RWPE1 (cell line): ENCODE data around the gene MRPL3.
"Not testable (repeated sequence)": the region's sequence is repeated elsewhere in the genome, so short reads cannot be mapped to it uniquely, and the experiment has no call there.

Experiments used
- CTCF ChIA-PET: fragments of 350-600 bp; sonication (Branson Sonifier 250); formaldehyde crosslinking; extraction: SDS; loops from one replicate; lab custom pipeline; 2021; lab: Yijun Ruan, JAX
- POLR2A ChIA-PET: fragments of 400-600 bp; formaldehyde crosslinking; extraction: SDS; loops from one replicate; lab custom pipeline; 2020; ENCODE audit warnings: antibody characterized with exemption; ENCODE audit not compliant: low non-redundant PET; lab: Yijun Ruan, JAX
- DNase-seq: peaks from one replicate; pipeline ENCODE4 v3.0.0; 2012; ENCODE audit warnings: low spot score
- H3K27ac ChIP-seq: fragments of 450-650 bp; 2 replicates; pipeline ENCODE4 v1.5.1; 2017
- CTCF ChIP-seq: fragments of 450-650 bp; conservative IDR thresholded peaks from 2 replicates; pipeline ENCODE4 v1.5.1; 2017; ENCODE audit warnings: low read depth, mild to moderate bottlenecking

Gene MRPL3

GRCh38 chr3:131491084-131491483, 11.7 kb downstream of the MRPL3 start:
- TF ChIP-seq CTCF = no peak
- no peak overlapping the region for H3K27ac ChIP-seq
- no peak for DNase-seq
- ChIA-PET POLR2A (no interaction called here), CTCF (interaction anchor here (0.7 kb wide), 1 partner anchor 170 kb away, joined by 3 read pairs; no protein-coding TSS in a partner anchor)

- CTCF ChIA-PET, H3K27ac ChIP-seq, DNase-seq, POLR2A ChIA-PET: not testable (repeated sequence)
These were observed 16.2 kb downstream of the MRPL3 start for GRCh38 chr3:131486545-131486944.

DNA sequence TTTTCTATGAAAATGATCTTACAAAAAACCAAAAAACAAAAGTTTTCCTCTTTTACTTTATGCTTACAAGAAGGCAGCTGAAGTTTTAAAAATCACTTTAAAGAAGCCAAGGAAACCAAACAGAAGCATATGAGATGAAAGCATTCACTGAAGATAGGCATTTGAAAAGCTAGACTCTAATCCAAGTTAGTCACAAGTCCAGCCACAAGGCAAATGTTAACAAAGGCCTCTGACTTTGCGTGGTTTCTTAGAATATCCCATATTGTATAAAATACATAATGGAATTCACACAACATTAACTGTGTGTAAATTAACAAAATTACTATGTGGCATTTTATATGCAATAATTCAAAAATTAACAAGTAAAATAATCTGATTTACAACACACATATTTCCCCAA, 17.7 kb downstream of the MRPL3 start:
- DNase-seq = no peak
- TF ChIP-seq CTCF = no peak
- ChIA-PET CTCF (no interaction called here), POLR2A (no interaction called here)
- no peak overlapping the region for H3K27ac ChIP-seq

- POLR2A ChIA-PET = no interaction called here
- no peak overlapping the region for H3K27ac ChIP-seq
- TF ChIP-seq CTCF = no peak
- CTCF ChIA-PET = no interaction called here
- DNase-seq = no peak
These were observed 18.2 kb downstream of the MRPL3 start for GRCh38 chr3:131484496-131485111.

DNA sequence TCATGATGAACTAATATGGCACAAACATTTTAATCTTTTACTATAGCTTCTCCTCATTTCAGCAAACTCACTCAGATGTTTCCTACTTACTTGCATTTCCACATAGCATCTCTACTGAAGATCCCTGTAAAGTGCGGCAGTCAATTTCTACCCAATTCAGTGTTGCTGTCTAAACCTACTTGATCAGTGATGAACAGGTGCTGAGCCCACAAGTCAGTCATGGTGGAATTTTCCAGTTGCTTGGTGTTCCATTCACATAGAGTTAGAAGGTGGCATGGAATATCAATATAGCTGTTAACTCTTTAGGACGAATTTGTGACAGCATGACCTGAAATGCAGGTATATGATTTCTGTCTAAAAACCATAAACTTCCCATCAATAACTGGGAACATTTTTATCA, 22.7 kb downstream of the MRPL3 start:
- ChIA-PET POLR2A (no interaction called here), CTCF (no interaction called here)
- no peak for TF ChIP-seq CTCF
- DNase-seq = no peak
- H3K27ac ChIP-seq = no peak overlapping the region

DNA sequence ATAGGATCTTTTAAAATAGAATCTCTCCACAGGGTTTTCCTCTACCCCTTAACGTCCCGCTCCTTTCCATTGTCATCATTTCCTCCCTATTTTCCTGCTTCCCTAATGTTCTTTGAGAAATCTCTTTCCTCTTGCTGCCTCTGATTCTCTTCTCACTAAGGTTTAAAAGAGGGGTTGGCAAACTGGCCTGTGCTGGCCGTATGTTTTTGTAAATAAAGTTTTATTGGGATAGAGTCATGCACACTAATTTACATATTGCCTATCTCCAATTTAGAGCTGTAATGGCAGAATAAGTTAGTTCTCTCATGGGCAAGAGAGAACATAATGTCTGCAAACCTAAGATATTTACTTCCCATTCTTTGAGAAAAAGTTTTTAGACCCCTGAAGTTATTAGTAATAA, 25.0 kb downstream of the MRPL3 start:
- ChIA-PET POLR2A (no interaction called here), CTCF (no interaction called here)
- no peak for TF ChIP-seq CTCF
- DNase-seq = no peak
- no peak overlapping the region for H3K27ac ChIP-seq

GRCh38 chr3:131474115-131474514, 28.7 kb downstream of the MRPL3 start:
- ChIA-PET POLR2A (no interaction called here), CTCF (no interaction called here)
- DNase-seq = no peak
- H3K27ac ChIP-seq = no peak overlapping the region
- TF ChIP-seq CTCF = no peak
